ENCODE results near the gene RBM15B. TPM values are rescaled to one million over a fixed set of nuclear protein-coding genes. Genes with fewer than 3 reads are reported as not detected.

The RBM15B gene
- total RNA-seq, 2 experiments from 2014 or later: 29.1 to 29.2 TPM

DNA sequence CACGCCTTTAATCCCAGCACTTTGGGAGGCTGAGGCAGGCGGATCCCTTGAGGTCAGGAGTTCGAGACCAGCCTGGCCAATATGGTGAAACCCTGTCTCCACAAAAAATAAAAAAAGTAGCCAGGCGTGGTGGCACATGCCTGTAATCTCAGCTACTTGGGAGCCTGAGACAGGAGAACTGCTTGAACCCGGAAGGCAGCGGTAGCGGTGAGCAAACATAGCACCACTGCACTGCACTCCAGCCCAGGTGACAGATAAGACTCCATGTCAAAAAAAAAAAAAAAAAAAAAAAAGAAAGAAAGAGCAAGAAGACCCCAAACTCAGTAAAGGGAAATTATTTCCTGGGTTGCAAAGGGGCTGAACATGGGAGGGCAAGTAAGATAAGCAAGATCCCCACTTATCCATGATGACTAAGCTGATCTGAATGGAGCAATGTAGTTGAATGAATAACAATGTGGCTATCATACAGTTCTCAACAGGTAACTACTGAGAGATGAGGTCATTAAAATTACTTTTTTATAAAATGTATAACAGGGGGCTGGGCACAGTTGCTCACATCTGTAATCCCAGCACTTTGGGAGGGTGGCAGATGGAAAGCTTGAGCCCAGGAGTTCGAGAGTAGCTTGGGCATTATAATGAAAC, 46.0 kb downstream of the RBM15B start:
- H3K27me3 Mint-ChIP-seq: no peaks in the 10 kb centered on the region
- DNase-seq (no peak), ATAC-seq (ENCODE audit: poor library complexity) (no peak)
- H3K27ac ChIP-seq (ENCODE audit: low read depth in 1 of 2, low read length in 2 of 2): no peak overlapping the region
- ChIA-PET POLR2A (no interaction called here), CTCF (no interaction called here)
- no peak overlapping the region for H3K27ac Mint-ChIP-seq
- no peaks in the 10 kb centered on the region for H3K9me3 ChIP-seq (ENCODE audit: control insufficient read depth in 1 of 2, insufficient read depth in 1 of 2, low read length in 2 of 2)
- no peak overlapping the region for H3K4me3 Mint-ChIP-seq
- H3K36me3 ChIP-seq (ENCODE audit: insufficient read depth, low read length): peaks cover 58% of the 10 kb centered on the region
- H3K4me3 ChIP-seq (ENCODE audit: low read length): no peak overlapping the region
- intact Hi-C loops (cut with DNase I, micrococcal nuclease): loop anchor here in 1 of 2 experiments (2.0 kb wide), 1 partner anchor 822 kb away; no protein-coding TSS in a partner anchor
- no peaks in the 10 kb centered on the region for H3K27me3 ChIP-seq (ENCODE audit: control insufficient read depth in 1 of 2, insufficient read depth in 2 of 2, low read length in 2 of 2)
- no peaks in the 10 kb centered on the region for H3K9me3 Mint-ChIP-seq
- TF ChIP-seq, protein P1, sequence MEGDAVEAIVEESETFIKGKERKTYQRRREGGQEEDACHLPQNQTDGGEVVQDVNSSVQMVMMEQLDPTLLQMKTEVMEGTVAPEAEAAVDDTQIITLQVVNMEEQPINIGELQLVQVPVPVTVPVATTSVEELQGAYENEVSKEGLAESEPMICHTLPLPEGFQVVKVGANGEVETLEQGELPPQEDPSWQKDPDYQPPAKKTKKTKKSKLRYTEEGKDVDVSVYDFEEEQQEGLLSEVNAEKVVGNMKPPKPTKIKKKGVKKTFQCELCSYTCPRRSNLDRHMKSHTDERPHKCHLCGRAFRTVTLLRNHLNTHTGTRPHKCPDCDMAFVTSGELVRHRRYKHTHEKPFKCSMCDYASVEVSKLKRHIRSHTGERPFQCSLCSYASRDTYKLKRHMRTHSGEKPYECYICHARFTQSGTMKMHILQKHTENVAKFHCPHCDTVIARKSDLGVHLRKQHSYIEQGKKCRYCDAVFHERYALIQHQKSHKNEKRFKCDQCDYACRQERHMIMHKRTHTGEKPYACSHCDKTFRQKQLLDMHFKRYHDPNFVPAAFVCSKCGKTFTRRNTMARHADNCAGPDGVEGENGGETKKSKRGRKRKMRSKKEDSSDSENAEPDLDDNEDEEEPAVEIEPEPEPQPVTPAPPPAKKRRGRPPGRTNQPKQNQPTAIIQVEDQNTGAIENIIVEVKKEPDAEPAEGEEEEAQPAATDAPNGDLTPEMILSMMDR (IDR thresholded peaks at IDR 0.05): no peak
- H3K4me1 ChIP-seq (ENCODE audit: insufficient read depth, low read length): peaks cover 5% of the 10 kb centered on the region
- peaks cover 18% of the 10 kb centered on the region for H3K4me1 Mint-ChIP-seq (ENCODE audit: low read depth)
- peaks cover 78% of the 10 kb centered on the region for H3K36me3 Mint-ChIP-seq (ENCODE audit: low read depth)

DNA sequence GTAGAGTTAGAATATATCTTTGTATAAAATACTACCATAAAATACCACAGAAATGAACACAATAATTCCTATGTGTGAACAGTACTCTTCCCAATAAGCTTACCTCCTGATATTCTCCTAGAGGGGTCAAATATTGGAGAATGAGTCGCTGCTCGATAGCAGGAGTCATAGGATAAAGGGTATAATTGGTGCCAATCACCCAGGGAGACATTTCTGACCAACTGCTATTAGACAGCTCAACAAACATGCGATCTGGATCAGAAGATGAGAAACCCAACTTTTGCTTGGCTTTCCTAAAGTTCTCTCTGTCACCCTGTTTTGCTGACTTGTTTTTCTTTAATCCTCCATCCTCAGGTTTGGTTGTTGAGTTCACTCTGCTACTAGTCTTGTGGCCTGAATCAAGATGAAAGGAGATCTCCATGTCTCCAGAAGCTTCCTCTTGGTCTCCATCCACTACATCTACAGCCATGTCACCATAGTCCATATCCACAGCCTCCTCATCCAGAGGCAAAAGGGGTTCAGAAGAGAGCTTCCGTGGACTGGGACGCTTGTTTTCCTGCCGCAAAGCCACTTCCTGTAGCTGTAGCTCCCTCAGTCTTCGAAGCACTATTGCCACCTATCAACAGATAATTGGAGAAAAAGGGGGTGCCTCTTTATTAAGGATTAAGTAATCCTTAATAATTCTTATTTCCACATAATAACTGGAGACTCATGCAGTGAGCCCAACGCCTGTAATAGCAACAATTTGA, 50.4 kb downstream of the RBM15B start:
- H3K27ac Mint-ChIP-seq: peak overlapping the region; percentile 57
- Histone ChIP-seq H3K9me3 (ENCODE audit: control insufficient read depth in 1 of 2, insufficient read depth in 1 of 2, low read length in 2 of 2) (no peaks in the 10 kb centered on the region), H3K27ac (ENCODE audit: low read depth in 1 of 2, low read length in 2 of 2) (no peak overlapping the region), H3K4me1 (ENCODE audit: insufficient read depth, low read length) (peaks cover 5% of the 10 kb centered on the region), H3K36me3 (ENCODE audit: insufficient read depth, low read length) (peaks cover 46% of the 10 kb centered on the region), H3K4me3 (ENCODE audit: low read length) (no peak overlapping the region), H3K27me3 (ENCODE audit: control insufficient read depth in 1 of 2, insufficient read depth in 2 of 2, low read length in 2 of 2) (no peaks in the 10 kb centered on the region)
- DNase-seq (peak in 3 of 14 experiments; percentile 7 to 26 (median 14)), ATAC-seq (ENCODE audit: poor library complexity) (no peak)
- no peak overlapping the region for H3K4me3 Mint-ChIP-seq
- H3K4me1 Mint-ChIP-seq (ENCODE audit: low read depth): peaks cover 19% of the 10 kb centered on the region
- no peaks in the 10 kb centered on the region for H3K9me3 Mint-ChIP-seq
- TF ChIP-seq, protein P1 (IDR thresholded peaks at IDR 0.05): no peak
- H3K27me3 Mint-ChIP-seq: no peaks in the 10 kb centered on the region
- POLR2A ChIA-PET: interaction anchor here (0.6 kb wide), 1 partner anchor 549 kb away, joined by 3 read pairs; no protein-coding TSS in a partner anchor
- CTCF ChIA-PET: no interaction called here
- intact Hi-C loops (cut with DNase I, micrococcal nuclease): no loop called here
- H3K36me3 Mint-ChIP-seq (ENCODE audit: low read depth): peaks cover 63% of the 10 kb centered on the region

DNA sequence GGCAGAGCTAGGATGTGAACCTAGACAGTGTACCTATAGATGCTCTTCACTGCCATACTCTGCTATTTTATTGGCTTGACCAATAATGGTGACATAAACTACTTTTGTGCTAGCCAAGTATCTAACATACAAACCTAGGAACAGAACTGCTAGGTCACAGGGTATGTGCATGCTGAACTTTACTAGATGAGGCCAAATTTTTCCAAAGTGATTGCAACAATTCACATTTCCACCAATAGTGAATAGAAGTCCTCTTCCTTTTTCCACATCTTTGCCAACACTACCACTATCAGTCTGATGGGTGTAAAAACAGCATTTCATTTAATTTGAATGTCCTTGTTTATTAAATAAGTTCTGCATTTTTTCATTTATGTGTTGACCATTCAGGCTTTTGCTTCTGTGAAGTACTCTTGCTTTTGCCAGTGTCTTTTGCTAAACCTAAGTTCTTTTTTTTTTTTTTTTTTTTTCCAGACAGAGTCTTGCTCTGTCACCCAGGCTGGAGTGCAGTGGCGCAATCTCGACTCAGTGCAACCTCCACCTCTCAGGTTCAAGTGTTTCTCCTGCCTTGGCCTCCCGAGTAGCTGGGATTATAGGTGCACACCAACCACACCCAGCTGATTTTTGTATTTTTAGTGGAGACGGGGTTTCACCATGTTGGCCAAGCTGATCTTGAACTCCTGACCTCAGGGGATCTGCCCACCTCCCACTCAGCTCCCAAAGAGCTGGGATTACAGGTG, 54.6 kb downstream of the RBM15B start:
- Histone ChIP-seq H3K36me3 (ENCODE audit: insufficient read depth, low read length) (peaks cover 24% of the 10 kb centered on the region), H3K9me3 (ENCODE audit: control insufficient read depth in 1 of 2, insufficient read depth in 1 of 2, low read length in 2 of 2) (no peaks in the 10 kb centered on the region), H3K4me1 (ENCODE audit: insufficient read depth, low read length) (peaks cover 5% of the 10 kb centered on the region), H3K4me3 (ENCODE audit: low read length) (no peak overlapping the region), H3K27ac (ENCODE audit: low read depth in 1 of 2, low read length in 2 of 2) (no peak overlapping the region), H3K27me3 (ENCODE audit: control insufficient read depth in 1 of 2, insufficient read depth in 2 of 2, low read length in 2 of 2) (no peaks in the 10 kb centered on the region)
- TF ChIP-seq, protein P1 (IDR thresholded peaks at IDR 0.05): no peak
- Mint-ChIP-seq H3K4me3 (no peak overlapping the region), H3K9me3 (peaks cover 8% of the 10 kb centered on the region), H3K27ac (no peak overlapping the region), H3K4me1 (ENCODE audit: low read depth) (peaks cover 37% of the 10 kb centered on the region), H3K36me3 (ENCODE audit: low read depth) (peaks cover 56% of the 10 kb centered on the region), H3K27me3 (no peaks in the 10 kb centered on the region)
- no peak for DNase-seq
- ATAC-seq (ENCODE audit: poor library complexity): no peak
- ChIA-PET POLR2A (no interaction called here), CTCF (no interaction called here)
- intact Hi-C loops (cut with DNase I, micrococcal nuclease): no loop called here

Other genes starting within 250 kb of the RBM15B start
- gene MANF, start 6.0 kb upstream of the RBM15B start, total RNA-seq: 10 to 100 TPM; 26.4 to 30.2 TPM
- 10 to 100 TPM; 18.9 to 19.2 TPM for gene DCAF1, start 108.7 kb downstream of the RBM15B start, total RNA-seq
- gene RAD54L2, start 147.4 kb downstream of the RBM15B start, total RNA-seq: 10 to 100 TPM; 39.9 to 41.7 TPM

All from CD4-positive, alpha-beta T cell (primary cell).